Measurements from ENCODE around the gene RSBN1. TPM values are rescaled to one million over a fixed set of nuclear protein-coding genes. Genes with fewer than 3 reads are reported as not detected.

Gene RSBN1
- total and polyA plus RNA-seq, 2 experiments from 2014 or later, result 12.8 to 20.3 TPM

GRCh38 chr1:113792986-113793385 is 19.3 kb downstream of the RSBN1 start:
- Histone ChIP-seq H4K20me1 (ENCODE audit: insufficient read depth, poor library complexity, severe bottlenecking) (peaks cover 6% of the 10 kb centered on the region), H3K27ac (no peak overlapping the region), H3K9me2 (replicated peaks; ENCODE audit: insufficient read depth) (no peaks in the 10 kb centered on the region), H3K79me2 (peaks cover 84% of the 10 kb centered on the region), H3K36me3 (replicated peaks; ENCODE audit: insufficient read depth, low read depth) (no peaks in the 10 kb centered on the region), H3K9me3 (ENCODE audit: low read depth) (no peaks in the 10 kb centered on the region), H2AFZ (no peak overlapping the region), H3K4me2 (no peak overlapping the region), H3K4me3 (no peak overlapping the region), H3K4me1 (ENCODE audit: insufficient read depth) (no peaks in the 10 kb centered on the region), H3K27me3 (no peaks in the 10 kb centered on the region)
- no peak for DNase-seq (ENCODE audit: low spot score)
- TF ChIP-seq CTCF (IDR thresholded peaks at IDR 0.05; ENCODE audit: poor library complexity) (no peak), EZH2phosphoT487 (IDR thresholded peaks at IDR 0.05; ENCODE audit: low read depth, severe bottlenecking, unreplicated experiment) (no peak), EZH2 (IDR thresholded peaks at IDR 0.05; ENCODE audit: borderline replicate concordance) (no peak)
- WGBS (ENCODE audit: low lambda C conversion rate, missing lambda C conversion rate), result 90% methylated on average over 1 of the region's 1 CpG

- DNase-seq (ENCODE audit: low spot score), result no peak
- Histone ChIP-seq H3K9me3 (ENCODE audit: low read depth) (no peaks in the 10 kb centered on the region), H3K27me3 (no peaks in the 10 kb centered on the region), H3K79me2 (peaks cover 84% of the 10 kb centered on the region), H3K4me3 (no peak overlapping the region), H3K4me2 (no peak overlapping the region), H3K27ac (no peak overlapping the region), H3K36me3 (replicated peaks; ENCODE audit: insufficient read depth, low read depth) (no peaks in the 10 kb centered on the region), H3K9me2 (replicated peaks; ENCODE audit: insufficient read depth) (no peaks in the 10 kb centered on the region), H4K20me1 (ENCODE audit: insufficient read depth, poor library complexity, severe bottlenecking) (peaks cover 6% of the 10 kb centered on the region), H2AFZ (no peak overlapping the region), H3K4me1 (ENCODE audit: insufficient read depth) (no peaks in the 10 kb centered on the region)
- 94% methylated on average over 5 of the region's 5 CpGs for WGBS (ENCODE audit: low lambda C conversion rate, missing lambda C conversion rate)
- TF ChIP-seq EZH2 (IDR thresholded peaks at IDR 0.05; ENCODE audit: borderline replicate concordance), result no peak
- TF ChIP-seq CTCF (IDR thresholded peaks at IDR 0.05; ENCODE audit: poor library complexity), result no peak
- TF ChIP-seq EZH2phosphoT487 (IDR thresholded peaks at IDR 0.05; ENCODE audit: low read depth, severe bottlenecking, unreplicated experiment), result no peak
Measured at GRCh38 chr1:113792471-113792870, 19.8 kb downstream of the RSBN1 start.

GRCh38 chr1:113788802-113789201 is 23.5 kb downstream of the RSBN1 start:
- Histone ChIP-seq H3K36me3 (replicated peaks; ENCODE audit: insufficient read depth, low read depth) (no peaks in the 10 kb centered on the region), H3K4me2 (no peak overlapping the region), H3K27me3 (no peaks in the 10 kb centered on the region), H3K27ac (no peak overlapping the region), H3K9me2 (replicated peaks; ENCODE audit: insufficient read depth) (no peaks in the 10 kb centered on the region), H3K79me2 (peaks cover 89% of the 10 kb centered on the region), H3K4me1 (ENCODE audit: insufficient read depth) (peaks cover 11% of the 10 kb centered on the region), H2AFZ (no peak overlapping the region), H3K4me3 (no peak overlapping the region), H4K20me1 (ENCODE audit: insufficient read depth, poor library complexity, severe bottlenecking) (peaks cover 6% of the 10 kb centered on the region), H3K9me3 (ENCODE audit: low read depth) (no peaks in the 10 kb centered on the region)
- WGBS (ENCODE audit: low lambda C conversion rate, missing lambda C conversion rate), result 92% methylated on average over 3 of the region's 3 CpGs
- TF ChIP-seq EZH2phosphoT487 (IDR thresholded peaks at IDR 0.05; ENCODE audit: low read depth, severe bottlenecking, unreplicated experiment), result no peak
- no peak for TF ChIP-seq CTCF (IDR thresholded peaks at IDR 0.05; ENCODE audit: poor library complexity)
- no peak for TF ChIP-seq EZH2 (IDR thresholded peaks at IDR 0.05; ENCODE audit: borderline replicate concordance)
- DNase-seq (ENCODE audit: low spot score), result no peak

- Histone ChIP-seq H3K4me3 (no peak overlapping the region), H3K4me1 (ENCODE audit: insufficient read depth) (peaks cover 18% of the 10 kb centered on the region), H4K20me1 (ENCODE audit: insufficient read depth, poor library complexity, severe bottlenecking) (peaks cover 3% of the 10 kb centered on the region), H3K36me3 (replicated peaks; ENCODE audit: insufficient read depth, low read depth) (no peaks in the 10 kb centered on the region), H3K27ac (no peak overlapping the region), H3K9me3 (ENCODE audit: low read depth) (no peaks in the 10 kb centered on the region), H3K79me2 (peaks cover 89% of the 10 kb centered on the region), H3K9me2 (replicated peaks; ENCODE audit: insufficient read depth) (no peaks in the 10 kb centered on the region), H3K4me2 (no peak overlapping the region), H3K27me3 (no peaks in the 10 kb centered on the region), H2AFZ (no peak overlapping the region)
- TF ChIP-seq EZH2 (IDR thresholded peaks at IDR 0.05; ENCODE audit: borderline replicate concordance) (no peak), EZH2phosphoT487 (IDR thresholded peaks at IDR 0.05; ENCODE audit: low read depth, severe bottlenecking, unreplicated experiment) (no peak), CTCF (IDR thresholded peaks at IDR 0.05; ENCODE audit: poor library complexity) (no peak)
- DNase-seq (ENCODE audit: low spot score), result no peak
- 91% methylated on average over 3 of the region's 3 CpGs for WGBS (ENCODE audit: low lambda C conversion rate, missing lambda C conversion rate)
Measured at GRCh38 chr1:113787663-113788062, 24.6 kb downstream of the RSBN1 start.

Measured in hepatocyte (in vitro differentiated cells).